MM.1S (cell line): ENCODE data around the gene LARP6.

Experiments
- EZH2 ChIP-seq: fragments of 300-600 bp; sonication (generic); optimal IDR thresholded peaks from 2 replicates; pipeline ENCODE3; 2017; ENCODE audit warnings: low read depth, mild to moderate bottlenecking, antibody characterized with exemption, low read length, mixed read lengths
- EZH2phosphoT487 ChIP-seq: fragments of 300-600 bp; sonication (generic); IDR thresholded peaks from 2 replicates; pipeline ENCODE4 v1.6.1; 2018; ENCODE audit warnings: antibody characterized with exemption, low read length
- TF ChIP-seq, protein P1 (sequence below): fragments of 300-600 bp; sonication (generic); IDR thresholded peaks from 2 replicates; pipeline ENCODE4 v1.5.1; 2016; ENCODE audit warnings: antibody characterized with exemption, low read length, mixed read lengths

DNA sequence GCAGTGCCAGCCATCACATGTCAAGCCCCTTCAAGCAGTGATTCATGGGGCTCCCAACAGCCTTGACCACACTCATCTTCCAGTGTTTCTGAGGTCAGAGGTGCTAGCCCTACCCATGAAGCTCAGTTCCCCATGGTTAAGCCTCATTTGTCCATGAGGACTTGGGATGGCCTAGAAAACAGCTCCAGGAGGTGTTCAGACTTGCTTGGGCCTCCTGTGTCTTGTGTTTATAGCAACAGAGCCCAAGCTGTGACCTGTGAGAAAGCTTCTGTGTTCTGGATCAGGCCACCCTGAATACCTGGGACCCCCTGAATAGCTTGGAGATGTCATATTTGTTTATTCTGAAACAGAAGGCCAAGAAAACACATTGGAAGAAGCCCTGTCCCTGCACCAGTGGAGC is 36.7 kb downstream of the LARP6 start:
- TF ChIP-seq, protein P1, sequence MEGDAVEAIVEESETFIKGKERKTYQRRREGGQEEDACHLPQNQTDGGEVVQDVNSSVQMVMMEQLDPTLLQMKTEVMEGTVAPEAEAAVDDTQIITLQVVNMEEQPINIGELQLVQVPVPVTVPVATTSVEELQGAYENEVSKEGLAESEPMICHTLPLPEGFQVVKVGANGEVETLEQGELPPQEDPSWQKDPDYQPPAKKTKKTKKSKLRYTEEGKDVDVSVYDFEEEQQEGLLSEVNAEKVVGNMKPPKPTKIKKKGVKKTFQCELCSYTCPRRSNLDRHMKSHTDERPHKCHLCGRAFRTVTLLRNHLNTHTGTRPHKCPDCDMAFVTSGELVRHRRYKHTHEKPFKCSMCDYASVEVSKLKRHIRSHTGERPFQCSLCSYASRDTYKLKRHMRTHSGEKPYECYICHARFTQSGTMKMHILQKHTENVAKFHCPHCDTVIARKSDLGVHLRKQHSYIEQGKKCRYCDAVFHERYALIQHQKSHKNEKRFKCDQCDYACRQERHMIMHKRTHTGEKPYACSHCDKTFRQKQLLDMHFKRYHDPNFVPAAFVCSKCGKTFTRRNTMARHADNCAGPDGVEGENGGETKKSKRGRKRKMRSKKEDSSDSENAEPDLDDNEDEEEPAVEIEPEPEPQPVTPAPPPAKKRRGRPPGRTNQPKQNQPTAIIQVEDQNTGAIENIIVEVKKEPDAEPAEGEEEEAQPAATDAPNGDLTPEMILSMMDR = no peak
- TF ChIP-seq EZH2 (no peak), EZH2phosphoT487 (no peak)
